GM18951 (cell line): ENCODE results near the gene LINC00632.
"Not testable (repeated sequence)": the region's sequence is repeated elsewhere in the genome, so short reads cannot be mapped to it uniquely, and the experiment has no call there.

ENCODE experiments used
- POLR2A ChIP-seq: IDR thresholded peaks from 4 replicates; pipeline ENCODE4 v1.6.1; 2011; ENCODE audit warnings: mild to moderate bottlenecking; ENCODE audit not compliant: insufficient read length, insufficient read depth; ENCODE audit errors: extremely low read depth
- in situ Hi-C: fragments of 300-500 bp; cut with MboI; formaldehyde crosslinking; loops from one replicate; pipeline ENCODE4 v1.12.0; 2022; ENCODE audit warnings: low sequenced_read_pairs, mixed read lengths, inconsistent platforms; ENCODE audit not compliant: unreplicated experiment

The LINC00632 gene

GRCh38 chrX:140709421-140709846, at the start of gene LINC00632:
Gene LINC00632 (plus strand): TSS chrX:140709759.
- TF ChIP-seq POLR2A, result no peak
- in situ Hi-C loops, result no loop called here

- no peak for TF ChIP-seq POLR2A
- in situ Hi-C loops, result no loop called here
Measured at GRCh38 chrX:140661643-140662042, 47.9 kb upstream of the LINC00632 start.

DNA sequence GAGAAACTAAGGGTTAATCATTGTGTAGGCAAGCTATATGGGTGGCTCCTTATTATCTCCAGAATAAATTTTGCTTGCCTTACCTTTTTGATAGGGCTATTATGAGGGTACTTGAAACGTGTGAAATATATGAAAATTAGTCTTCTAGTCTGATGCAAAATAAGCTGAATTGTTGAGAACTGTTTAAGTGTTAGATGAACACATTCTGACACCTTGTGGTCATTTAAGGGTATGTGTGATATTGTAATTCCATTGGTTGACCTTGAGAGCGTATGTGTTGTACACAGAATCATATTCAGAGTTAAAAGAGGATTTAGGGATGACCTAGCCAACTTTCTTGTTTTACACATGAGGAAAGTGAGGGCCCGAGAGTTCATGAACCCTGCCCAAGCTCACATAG, 44.6 kb upstream of the LINC00632 start:
- TF ChIP-seq POLR2A, result no peak
- in situ Hi-C loops, result no loop called here

DNA sequence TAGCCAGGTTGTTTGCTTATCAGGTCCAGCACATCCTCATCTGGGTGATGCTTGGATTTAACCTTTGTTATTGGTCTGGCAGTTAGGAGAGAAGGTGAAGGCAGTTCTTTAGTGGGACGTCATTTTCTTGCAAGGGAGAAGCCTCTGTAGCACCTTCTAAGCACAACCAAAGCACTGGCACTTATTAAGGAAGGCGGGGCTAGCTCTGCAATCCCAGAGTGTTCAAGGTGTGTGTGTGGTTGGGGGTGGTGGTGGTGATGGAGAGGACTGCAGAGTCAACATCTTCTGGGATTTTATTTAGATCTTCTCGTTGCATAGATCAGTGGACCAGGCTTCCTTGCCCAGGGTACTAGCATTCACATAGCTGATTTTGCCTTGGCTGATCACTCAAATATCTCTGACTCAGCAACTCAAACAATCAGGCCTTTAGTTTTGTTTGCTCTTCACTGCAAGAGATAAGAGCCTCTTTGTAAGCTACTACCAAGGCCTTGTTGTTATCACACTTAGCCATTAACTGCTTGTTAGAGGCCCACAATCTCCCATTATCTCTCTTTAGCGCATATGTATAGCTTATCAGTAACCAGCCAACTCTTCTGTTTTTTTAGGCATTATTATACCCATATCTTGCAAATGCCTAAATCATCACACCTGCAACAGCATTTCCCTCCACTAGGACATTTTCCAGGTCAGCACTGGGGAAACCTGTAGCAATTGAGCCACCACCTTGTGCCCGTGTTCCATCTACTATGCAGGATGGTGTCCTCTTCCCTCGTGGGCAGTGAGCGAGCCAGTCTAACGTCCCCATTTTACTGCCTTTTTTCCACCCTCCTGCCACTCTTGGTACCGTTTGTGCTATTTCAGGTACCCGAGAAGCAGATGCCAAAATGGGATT, 36.5 kb upstream of the LINC00632 start:
- in situ Hi-C loops, result no loop called here
- no peak for TF ChIP-seq POLR2A

GRCh38 chrX:140687706-140688105, 21.9 kb upstream of the LINC00632 start:
- no peak for TF ChIP-seq POLR2A
- in situ Hi-C loops, result no loop called here

DNA sequence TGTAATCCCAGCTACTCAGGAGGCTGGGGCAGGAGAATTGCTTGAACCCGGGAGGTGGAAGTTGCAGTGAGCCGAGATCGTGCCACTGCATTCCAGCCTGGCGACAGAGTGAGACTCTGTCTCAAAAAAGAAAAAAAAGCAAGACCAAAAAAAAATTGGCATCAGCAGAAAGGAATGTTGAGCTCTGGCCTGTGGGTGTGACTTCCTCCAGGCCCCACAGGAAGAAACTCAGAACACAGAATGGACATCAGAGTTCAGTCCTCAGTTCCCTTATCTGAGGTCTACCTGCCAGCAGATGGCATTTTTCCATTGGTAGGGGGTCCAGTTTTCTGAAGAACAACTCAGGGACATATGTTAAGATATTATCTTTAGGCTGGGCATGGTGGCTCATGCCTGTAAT, 18.0 kb upstream of the LINC00632 start:
- in situ Hi-C loops, result not testable (repeated sequence)

- no peak for TF ChIP-seq POLR2A
- in situ Hi-C loops, result no loop called here
Measured at GRCh38 chrX:140697618-140698017, 11.9 kb upstream of the LINC00632 start.

- no peak for TF ChIP-seq POLR2A
- in situ Hi-C loops, result no loop called here
Measured at GRCh38 chrX:140701480-140701879, 8.1 kb upstream of the LINC00632 start.

DNA sequence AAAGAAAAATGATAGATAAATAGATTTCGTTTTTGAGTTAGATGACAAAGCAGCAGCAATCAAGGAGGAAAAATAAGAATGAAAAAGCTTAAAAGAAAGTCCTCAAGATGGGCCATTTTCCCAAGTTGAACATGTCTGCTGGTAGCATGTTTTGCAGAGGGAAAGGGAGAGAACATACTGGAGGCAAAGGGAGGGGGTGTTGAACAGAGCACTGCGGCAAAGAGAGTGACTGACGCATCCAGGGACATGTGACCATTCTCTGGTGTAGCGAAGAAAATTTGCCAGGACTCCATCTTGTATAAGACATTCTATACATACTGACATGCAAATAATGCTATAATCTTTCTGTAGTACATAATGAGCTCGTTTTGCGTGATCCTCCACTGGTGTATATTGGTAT, 1.2 kb downstream of the LINC00632 start:
- in situ Hi-C loops, result no loop called here
- TF ChIP-seq POLR2A, result no peak

GRCh38 chrX:140711894-140712293, 2.3 kb downstream of the LINC00632 start:
- in situ Hi-C loops, result no loop called here
- no peak for TF ChIP-seq POLR2A

- TF ChIP-seq POLR2A, result no peak
- in situ Hi-C loops, result no loop called here
Measured at GRCh38 chrX:140712413-140713173, 3.0 kb downstream of the LINC00632 start.

- in situ Hi-C loops, result no loop called here
- TF ChIP-seq POLR2A, result no peak
Measured at GRCh38 chrX:140713174-140713539, 3.6 kb downstream of the LINC00632 start.

DNA sequence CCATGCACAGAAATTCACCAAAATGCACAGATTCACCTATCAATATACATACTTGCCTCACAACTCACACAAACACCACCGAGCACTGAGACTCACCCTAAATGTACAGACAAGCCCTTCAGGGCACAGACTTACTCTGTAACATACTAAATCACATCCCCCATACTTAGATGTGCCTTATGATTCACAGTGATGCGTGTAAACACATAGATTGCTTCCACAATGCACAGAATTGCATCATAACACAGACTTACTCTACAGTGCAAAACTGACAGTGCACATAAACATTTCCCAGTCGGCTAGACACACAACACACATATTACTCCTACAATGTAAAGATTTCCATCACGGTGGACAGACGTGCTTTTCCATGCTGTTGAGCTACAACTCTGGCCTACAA, 6.2 kb downstream of the LINC00632 start:
- no peak for TF ChIP-seq POLR2A
- in situ Hi-C loops, result no loop called here
